ENCODE results near the gene BTD.
"Not testable (repeated sequence)": the region's sequence is repeated elsewhere in the genome, so short reads cannot be mapped to it uniquely, and the experiment has no call there.

Gene BTD

DNA sequence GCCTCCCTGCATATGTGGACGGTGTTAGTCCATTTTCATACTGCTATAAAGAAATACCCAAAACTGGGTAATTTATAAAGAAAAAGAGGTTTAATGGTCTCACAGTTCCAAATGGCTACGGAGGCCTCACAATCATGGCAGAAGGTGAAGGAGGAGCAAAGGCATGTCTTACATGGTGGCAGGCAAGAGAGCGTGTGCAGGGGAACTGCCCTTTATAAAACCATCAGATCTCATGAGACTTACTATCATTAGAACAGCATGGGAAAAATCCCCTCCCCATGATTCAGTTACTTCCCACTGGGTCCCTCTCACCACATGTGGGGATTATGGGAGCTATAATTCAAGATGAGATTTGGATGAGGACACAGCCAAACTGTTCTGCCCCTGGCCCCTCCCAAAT is 1.3 kb downstream of the BTD start:
- not testable (repeated sequence) for DNase-seq (ENCODE audit: low spot score)

DNA sequence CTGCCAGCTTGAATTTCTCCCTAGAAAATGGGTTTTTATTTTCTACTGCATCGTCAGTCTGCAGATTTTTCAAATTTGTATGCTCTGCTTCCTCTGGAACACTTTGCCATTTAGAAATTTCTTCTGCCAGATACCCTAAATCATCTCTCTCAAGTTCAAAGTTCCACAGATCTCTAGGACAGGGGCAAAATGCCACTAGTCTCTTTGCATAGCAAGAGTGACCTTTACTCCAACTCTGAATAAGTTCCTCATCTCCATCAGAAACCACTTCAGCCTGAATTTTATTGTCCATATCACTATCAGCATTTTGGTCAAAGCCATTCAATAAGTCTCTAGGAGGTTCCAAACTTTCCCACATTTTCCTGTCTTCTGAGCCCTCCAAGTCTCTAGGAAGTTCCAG is 3.0 kb downstream of the BTD start:
- DNase-seq (ENCODE audit: low spot score): not testable (repeated sequence)

DNA sequence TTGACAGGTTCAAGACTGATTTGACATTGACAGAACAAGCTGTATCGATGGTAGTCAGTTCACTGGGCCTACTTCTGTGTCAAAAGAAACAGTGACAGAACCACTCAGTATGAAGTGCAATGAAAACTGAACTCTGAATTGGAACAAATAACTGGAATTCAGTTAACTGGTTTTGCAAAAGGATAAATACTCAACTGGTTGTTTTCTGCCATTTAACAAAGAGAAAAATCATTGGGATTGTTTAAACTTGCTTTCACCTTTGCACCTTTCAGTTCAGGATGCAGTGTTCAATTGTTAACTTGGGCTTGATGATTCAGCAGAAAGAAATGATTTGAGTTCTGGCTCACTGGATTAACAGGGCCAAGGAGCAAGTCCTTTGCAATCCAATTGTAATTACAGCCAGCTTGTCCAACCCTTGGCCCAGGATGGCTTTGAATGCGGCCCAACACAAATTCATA is 4.9 kb downstream of the BTD start:
- DNase-seq (ENCODE audit: low spot score): no peak

DNA sequence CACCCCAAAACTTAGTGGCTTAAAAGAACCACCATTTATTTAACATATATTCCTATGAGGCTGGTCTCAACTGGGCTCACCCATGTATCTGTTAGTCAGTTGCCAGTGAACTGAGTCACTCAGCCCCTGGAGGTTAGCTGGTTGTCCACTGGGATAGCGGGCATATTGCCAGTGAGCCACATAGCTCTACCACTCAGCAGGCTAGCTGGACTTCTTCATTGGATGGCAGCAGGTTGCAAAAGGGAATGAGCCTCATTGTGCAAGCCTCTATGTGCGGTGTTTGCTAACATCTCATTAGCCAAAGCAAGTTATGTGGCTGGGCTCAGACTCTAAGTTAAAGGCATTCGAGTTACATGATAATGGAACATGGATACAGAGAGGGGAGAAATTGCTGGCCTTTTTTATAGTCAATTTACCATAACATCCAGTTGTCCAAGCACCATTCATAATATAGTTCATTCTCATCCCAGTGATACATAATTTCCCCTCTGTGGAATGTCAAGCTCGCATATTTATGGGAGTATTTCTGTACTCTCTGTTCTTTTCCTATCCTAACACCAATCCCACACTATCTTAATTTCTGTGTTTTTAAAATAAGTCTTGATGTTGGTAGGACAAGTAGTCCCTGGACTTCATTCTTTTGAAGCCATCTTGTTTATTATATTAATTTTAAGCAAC is 8.7 kb downstream of the BTD start:
- peak; percentile 70 for DNase-seq (ENCODE audit: low spot score)

DNA sequence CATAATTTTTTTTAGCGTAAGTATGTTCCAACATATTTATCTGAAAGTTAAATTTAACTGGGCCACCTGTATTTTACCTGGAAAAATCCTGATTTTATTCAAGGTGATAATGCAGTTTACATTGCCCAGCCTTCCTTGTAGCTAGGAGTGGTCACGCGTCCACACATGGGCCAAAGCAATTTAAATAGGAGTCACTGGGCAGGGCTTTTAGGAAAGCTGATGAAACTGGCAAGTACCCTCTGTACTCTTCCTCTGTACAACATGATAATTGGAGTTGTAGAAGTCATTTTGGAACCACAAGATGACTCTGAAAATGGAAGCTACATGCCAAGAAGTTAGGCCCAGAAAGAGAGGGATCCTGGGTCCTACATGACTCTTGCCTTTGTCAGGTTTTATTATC is 9.5 kb downstream of the BTD start:
- DNase-seq (ENCODE audit: low spot score): no peak

DNA sequence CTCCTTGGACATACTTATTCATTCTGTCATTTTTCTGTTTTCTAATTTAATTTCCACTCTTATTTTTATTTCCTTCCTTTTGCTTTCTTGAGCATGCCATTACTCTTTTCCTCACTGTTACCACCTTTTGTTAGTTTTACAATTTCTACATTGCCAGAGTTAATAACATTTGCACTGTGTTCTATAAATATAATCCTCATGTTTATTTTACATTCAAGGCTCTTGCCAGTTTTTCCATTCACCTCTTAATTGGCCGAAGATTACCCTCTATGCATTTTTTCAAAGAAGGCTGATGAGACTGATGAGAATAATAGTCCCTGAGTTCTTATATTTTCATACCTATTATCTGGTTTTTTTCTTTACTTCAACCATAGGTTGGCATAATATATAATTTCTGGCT is 10.5 kb downstream of the BTD start:
- DNase-seq (ENCODE audit: low spot score): no peak

DNA sequence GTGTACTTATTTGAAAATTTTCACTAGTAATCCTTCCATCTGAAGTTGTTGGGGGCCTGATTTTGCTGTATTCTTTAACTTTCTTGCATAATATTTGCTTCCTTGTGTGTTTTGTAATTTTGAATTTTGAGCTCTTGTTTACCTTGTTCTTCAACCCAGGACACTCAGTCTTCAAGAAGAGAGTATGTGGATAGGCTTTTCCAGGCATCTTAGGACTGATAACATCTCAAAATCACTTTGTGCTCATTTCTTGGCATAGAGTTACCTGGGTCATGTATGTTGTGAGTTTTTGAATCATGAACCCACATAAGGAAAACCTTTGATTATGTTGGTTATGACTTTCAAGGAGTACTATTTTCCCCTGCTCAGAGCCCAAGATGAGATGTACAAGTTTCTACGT is 13.4 kb downstream of the BTD start:
- DNase-seq (ENCODE audit: low spot score): no peak

DNA sequence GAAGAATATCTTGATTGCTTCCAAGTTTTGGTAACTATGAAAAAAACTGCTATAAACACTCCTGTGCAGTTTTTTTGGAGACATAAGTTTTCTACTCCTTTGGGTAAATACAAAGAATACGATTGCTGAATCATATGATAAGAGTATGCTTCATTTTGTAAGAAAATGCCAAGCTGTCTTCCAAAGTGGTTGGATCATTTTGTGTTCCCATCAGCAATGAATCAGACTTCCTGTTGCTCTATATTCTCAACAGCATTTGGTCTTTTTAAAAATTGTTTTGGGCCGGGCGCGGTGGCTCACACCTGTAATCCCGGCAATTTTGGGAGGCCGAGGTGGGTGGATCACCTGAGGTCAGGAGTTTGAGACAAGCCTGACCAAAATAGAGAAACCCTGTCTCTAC is 14.5 kb downstream of the BTD start:
- DNase-seq (ENCODE audit: low spot score): no peak

DNA sequence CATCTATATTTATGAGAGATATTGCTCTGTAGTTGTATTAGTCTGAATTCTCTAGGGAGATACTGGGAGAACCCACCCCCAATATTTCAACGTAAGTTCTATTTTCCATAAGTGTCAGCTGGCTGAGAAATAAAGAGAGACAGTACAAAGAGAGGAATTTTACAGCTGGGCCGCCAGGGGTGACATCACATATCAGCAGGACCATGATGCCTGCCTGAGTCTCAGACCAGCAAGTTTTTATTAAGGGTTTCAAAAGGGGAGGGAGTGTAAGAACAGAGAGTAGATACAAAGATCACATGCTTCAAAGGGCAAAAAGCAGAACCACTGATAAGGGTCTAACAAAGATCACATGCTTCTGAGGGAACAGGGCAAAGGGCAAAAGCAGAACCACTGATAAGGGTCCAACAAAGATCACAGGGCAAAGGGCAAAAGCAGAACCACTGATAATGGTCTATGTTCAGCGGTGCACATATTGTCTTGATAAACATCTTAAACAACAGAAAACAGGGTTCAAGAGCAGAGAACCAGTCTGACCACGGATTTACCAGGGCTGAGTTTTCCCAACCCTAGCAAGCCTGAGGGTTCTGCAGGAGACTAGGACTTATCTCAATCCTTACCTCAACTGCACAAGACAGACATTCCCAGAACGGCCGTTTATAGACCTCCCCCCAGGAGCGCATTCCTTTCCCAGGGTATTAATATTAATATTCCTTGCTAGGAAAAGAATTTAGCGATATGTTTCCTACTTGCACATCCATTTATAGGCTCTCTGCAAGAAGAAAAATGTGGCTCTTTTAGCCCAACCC is 18.3 kb downstream of the BTD start:
- not testable (repeated sequence) for DNase-seq (ENCODE audit: low spot score)

DNA sequence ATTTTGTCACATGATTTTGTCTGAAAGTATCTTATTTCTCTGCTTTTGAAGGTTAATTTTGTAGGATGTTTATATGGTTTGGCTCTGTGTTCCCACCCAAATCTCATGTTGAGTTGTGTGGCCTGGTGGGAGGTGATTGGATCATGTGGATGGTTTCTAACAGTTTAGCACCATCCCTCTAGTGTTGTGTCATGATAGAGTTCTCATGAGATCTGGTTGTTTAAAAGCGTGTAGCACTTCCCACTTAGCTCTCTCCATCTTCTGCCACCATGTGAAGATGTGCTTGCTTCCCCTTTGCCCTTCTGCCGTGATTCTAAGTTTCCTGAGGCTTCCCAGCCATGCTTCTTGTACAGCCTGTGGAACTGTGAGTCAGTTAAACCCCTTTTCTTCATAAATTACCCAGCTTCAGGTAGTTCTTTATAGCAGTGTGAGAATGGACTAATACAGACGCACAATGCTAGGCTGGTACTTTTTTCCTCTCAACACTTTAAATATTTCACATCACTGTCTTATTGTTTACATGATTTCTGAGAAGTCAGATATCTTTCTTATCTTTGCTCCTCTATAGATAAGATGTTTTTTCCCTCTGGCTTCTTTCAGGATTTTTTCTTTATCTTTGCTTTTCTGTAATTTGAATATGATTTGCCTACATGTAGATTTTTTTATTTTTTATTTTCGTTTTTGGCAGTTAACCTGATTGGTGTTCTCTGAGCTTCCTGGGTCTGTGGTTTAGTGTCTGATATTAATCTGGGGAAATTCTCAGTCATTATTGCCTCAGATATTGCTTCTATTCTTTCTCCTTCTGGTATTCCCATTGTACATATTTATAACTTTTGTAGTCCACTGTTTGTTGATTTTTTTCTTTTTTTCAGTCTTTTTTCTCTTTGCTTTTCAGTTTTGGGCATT is 22.2 kb downstream of the BTD start:
- DNase-seq (ENCODE audit: low spot score): no peak

DNA sequence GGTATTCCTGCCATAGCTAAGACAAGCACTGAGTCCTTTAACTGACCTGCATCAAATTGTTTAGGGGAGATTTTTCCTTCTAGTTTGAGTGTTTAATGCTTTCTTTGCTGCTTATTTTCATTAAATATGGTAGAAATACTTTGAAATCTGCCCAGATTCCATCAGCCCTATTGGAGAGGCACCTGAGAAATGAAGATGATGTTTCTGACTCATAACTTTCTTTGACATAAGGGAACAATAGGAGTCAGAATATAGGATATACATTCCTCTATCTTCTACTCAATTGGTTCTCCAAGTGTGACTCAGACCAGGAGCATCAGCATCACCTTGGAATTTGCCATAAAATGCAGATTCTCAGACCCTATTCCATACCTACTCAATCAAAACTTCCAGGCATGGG is 27.4 kb downstream of the BTD start:
- no peak for DNase-seq (ENCODE audit: low spot score)

DNA sequence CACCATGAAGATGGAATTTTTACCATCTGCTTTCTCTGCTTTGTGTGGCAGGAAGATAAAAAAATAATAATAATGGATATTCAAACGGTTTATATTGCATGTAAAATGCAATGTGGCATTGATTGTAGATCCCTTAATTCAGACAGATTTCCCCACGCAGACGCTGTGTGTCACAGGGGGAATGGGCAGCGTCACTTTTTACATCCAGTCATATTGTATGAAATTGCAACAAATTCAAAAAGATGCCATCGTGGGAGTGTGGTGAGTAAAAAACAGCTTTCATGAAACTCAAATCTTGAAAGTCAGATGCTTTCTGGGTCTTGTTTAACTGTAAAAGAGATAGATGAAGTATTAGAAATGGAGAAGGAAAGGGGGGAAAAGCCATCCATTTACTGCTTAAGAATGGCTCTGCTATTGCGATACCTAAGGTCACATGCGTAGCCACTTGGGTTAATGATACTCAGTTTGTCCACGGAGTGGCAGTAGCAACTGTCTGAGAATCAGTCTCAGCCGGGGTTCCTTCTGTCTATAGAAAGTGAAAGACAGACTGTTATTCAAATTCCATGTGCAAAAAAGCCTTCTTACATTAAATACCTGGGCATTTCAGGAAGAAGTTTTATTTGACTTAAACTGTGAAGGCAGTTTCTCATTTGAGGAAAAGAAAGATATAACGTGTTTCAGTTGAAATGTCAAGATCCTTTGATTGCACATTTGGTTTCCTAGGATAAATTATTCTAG is 28.5 kb downstream of the BTD start:
- peak; percentile 82 for DNase-seq (ENCODE audit: low spot score)

DNA sequence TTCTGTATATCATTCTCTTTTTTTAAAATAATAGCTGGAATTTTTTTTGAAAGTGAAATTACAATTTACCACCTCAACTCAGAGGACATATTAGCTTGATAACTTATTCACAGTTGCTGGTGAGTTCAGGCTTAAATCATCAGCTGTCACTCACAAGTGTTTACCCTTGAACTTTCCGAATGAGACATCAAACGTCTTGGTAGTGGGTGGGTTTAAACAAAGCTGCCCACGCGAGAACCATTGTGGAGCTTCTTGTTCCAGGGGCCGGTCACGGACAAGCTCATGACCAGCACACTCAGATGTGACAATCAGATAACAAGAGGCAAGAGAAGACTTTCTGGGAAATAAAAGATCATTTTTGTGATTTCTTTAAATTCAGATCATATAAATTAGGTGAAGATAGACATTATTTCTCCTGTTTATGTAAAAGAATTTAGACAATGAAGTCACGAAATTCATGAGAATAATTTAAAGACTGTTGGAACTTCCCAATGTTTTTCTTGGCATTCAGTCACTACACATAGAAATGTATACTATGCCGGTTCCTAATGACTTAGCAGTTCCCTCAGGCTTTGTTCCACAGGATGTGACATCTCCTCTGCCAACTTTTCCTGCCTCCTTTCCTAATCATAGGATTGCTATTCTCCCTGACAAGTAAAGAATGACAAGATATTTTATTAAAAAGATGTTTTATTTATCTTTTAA is 29.3 kb downstream of the BTD start:
- peak; percentile 50 for DNase-seq (ENCODE audit: low spot score)

DNA sequence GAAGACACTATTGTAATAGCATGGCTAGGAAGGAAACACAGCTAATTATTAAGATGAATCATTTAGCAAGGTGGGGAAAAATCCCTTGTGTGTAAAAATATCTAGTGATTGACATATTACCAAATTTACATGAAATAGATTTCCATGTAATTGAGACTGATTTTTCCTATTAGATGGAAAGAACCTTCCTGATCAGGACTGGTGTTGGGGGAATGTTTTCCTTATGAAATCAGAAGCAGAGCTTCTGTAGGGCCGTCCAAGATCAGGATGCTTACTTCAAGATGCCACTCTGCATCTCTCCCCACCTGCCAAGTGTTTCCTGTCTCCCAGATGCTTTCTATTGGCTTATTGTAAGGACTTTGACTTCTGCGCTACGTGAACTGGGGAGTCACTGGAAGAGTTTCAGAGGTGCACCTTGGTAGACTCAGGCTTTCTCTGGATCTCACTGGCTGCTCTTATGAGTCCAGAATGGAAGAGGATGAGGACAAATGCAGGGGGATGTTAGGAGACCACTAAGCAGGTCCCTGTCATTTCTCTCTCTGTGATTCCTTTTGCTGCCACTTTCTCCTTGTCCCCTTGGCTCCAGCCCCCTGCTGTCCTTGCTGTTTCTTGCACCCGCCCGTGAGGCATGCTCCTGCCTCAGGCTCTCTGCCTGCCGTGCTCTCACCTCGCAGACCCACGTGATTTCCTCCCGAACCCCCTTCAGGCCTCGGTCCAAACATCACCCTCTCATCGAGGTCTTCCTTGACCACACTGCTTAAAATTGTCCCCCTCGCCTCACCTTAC is 30.1 kb downstream of the BTD start:
- no peak for DNase-seq (ENCODE audit: low spot score)

DNA sequence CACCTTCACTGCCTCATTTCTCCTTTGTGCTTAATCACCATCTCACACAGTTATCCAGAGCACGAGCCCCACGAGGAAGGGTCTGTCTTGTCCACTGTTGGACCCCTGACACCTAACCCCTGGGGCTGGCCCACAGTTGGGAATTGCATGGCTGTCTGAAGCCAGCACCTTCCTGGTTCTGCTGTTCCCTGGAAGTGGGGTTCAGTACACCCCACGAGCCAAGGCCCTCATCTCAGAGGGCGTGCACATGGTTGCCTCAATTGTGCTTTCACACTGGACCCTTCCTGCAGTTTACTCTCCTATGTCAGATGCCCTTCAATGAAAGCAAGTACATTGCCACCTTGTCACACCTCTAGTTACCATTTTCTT is 30.7 kb downstream of the BTD start:
- no peak for DNase-seq (ENCODE audit: low spot score)

DNA sequence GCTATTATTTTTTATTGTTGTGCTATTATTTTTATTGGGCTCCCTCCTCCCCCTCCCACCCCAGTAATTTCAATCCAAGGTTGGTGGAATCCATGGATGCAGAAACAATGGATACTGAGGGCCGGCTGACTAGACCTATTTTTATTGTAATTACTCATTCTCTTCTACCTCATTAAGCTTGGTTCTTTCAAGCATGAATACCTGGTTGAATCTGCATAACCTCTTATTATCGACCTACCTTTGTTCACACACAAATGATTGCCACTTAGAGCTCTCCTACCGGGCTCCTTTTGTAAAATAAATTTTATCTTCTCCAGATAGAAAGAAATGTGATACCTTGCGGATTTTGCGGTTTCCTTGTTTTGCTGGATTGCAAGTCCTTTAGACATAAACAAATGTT is 31.6 kb downstream of the BTD start:
- DNase-seq (ENCODE audit: low spot score): no peak

DNA sequence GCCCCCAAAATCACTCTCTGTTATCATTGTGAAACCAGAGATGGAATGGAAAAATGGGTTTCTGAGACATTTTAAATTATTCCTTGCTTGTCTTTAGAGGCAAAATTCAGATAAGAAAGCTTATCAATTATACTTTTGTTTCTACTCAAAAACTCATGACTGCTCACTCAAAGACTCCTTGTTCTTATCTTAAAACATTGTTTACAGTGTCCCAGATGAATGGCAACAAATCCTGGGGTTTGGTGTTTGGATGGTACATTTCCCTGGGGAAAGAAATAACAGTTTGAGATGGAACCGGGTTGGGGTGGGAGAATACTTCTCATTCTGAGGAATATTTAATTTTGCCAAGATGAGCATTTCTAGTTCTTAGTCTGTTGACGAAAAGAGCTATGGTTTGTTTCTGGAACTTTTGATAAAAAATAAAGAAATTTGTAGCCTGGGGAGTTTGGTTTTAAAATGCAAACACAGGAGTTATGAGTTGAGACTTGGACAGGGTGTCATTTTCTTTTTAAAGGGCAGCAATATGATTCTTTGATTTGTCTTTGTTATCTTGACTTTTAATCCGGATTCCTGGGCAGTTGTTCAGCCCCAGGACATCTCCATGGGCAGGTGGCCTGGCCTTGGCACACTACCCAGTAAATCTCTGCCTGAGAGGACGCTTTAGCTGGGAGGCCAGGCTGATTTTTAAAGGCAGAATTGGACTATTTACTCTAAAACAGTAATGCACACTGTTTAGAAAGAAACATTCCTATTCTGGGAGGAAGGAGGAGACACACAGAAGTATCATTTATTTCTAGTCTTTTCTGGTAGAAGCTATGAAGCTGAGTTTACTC is 32.4 kb downstream of the BTD start:
- no peak for DNase-seq (ENCODE audit: low spot score)

DNA sequence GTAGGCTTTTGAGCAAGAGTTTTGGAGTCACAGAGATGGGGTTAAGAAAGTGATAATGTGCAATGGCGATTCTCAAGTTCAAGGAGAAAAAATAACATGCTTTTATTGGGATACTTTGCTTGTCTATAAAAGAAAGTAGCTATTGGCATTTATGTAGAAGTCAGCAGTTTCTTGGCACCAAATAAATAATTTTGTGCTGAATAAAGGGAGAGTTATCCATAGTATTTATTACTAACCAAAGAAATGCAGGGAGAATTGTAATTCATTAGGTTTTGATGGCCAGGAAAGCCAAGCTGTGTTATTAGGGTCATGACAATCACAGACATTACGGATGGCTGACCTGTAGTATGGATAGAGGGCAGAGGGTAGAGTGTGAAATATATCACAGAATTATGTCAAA is 33.1 kb downstream of the BTD start:
- no peak for DNase-seq (ENCODE audit: low spot score)

DNA sequence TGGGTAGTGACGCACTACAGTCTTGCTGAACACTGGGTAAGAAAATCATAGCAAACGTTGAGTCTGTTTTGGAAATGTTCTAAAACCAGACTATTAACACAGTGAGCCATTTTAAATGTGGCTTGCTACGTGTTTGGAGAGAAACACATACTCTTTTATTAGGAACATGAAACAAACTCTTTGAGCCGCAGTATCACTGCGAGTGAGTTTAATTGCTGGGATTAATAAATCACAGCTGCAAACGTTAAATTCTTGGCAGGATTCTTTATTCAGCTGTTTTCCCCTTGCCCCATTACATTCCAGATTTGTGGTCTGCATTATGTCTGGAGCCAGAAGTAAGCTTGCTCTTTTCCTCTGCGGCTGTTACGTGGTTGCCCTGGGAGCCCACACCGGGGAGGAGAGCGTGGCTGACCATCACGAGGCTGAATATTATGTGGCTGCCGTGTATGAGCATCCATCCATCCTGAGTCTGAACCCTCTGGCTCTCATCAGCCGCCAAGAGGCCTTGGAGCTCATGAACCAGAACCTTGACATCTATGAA is 33.6 kb downstream of the BTD start:
- DNase-seq (ENCODE audit: low spot score): peak; percentile 74
